HL-60 (cell line): Measurements from ENCODE around the gene SDF2.

Source experiments
- POLR2AphosphoS5 ChIP-seq: IDR thresholded peaks from 2 replicates; pipeline ENCODE4 v1.6.1; 2012; ENCODE audit warnings: low read depth
- TF ChIP-seq, protein P1 (sequence below): IDR thresholded peaks from one replicate; pipeline ENCODE4 v1.5.1; 2011; ENCODE audit warnings: low read length, control low read depth, inconsistent platforms; ENCODE audit not compliant: insufficient read depth

DNA sequence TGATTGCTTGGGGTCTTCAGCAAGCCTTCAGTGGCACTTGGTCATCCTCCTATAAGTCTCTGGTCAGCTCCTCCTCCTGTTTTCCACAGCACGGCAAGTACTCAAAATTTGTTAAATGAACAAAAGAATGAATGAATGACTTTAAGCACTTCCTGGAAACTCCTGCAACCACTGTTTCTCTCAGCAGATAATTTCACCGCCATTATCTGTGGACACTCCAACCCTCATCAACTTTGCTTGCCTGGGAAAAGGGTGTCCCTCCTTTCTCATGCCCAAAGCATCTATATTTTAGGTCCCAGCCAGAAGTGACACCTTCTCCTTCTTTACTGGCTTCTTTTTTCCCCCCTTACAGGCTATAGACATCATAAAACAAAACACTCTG, 45.6 kb upstream of the SDF2 start:
- TF ChIP-seq, protein P1, sequence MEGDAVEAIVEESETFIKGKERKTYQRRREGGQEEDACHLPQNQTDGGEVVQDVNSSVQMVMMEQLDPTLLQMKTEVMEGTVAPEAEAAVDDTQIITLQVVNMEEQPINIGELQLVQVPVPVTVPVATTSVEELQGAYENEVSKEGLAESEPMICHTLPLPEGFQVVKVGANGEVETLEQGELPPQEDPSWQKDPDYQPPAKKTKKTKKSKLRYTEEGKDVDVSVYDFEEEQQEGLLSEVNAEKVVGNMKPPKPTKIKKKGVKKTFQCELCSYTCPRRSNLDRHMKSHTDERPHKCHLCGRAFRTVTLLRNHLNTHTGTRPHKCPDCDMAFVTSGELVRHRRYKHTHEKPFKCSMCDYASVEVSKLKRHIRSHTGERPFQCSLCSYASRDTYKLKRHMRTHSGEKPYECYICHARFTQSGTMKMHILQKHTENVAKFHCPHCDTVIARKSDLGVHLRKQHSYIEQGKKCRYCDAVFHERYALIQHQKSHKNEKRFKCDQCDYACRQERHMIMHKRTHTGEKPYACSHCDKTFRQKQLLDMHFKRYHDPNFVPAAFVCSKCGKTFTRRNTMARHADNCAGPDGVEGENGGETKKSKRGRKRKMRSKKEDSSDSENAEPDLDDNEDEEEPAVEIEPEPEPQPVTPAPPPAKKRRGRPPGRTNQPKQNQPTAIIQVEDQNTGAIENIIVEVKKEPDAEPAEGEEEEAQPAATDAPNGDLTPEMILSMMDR, result no peak
- TF ChIP-seq POLR2AphosphoS5, result no peak
